Neural progenitor cell (in vitro differentiated cells): ENCODE data around the gene CTCF. TPM values are rescaled to one million over a fixed set of nuclear protein-coding genes. Genes with fewer than 3 reads are reported as not detected.

Experiments
- DNase-seq: peaks from one replicate; pipeline ENCODE4 v3.0.0-alpha.2; 2016; ENCODE audit warnings: low spot score
- H2AFZ ChIP-seq: fragments of 200-600 bp; sonication (generic); replicated peaks from 2 replicates; pipeline ENCODE4 v1.6.1; 2016; ENCODE audit warnings: antibody characterized with exemption
- H3F3A ChIP-seq: fragments of 200-600 bp; sonication (generic); 2 replicates; pipeline ENCODE4 v1.6.1; 2016; ENCODE audit warnings: antibody characterized with exemption, low read depth
- H3K27ac ChIP-seq: fragments of 200-600 bp; sonication (generic); 2 replicates; pipeline ENCODE4 v1.5.1; 2016; ENCODE audit warnings: mild to moderate bottlenecking
- H3K27me3 ChIP-seq: fragments of 200-600 bp; sonication (generic); 2 replicates; pipeline ENCODE4 v1.6.1; 2016; ENCODE audit warnings: mild to moderate bottlenecking, moderate library complexity
- H3K36me3 ChIP-seq: fragments of 200-600 bp; sonication (generic); 2 replicates; pipeline ENCODE4 v1.5.1; 2016
- H3K4me1 ChIP-seq: fragments of 200-600 bp; sonication (generic); 2 replicates; pipeline ENCODE4 v1.6.1; 2016; ENCODE audit warnings: mixed run types
- H3K4me2 ChIP-seq: fragments of 200-600 bp; sonication (generic); 2 replicates; pipeline ENCODE4 v1.6.1; 2016
- H3K4me3 ChIP-seq: fragments of 200-600 bp; sonication (generic); 2 replicates; pipeline ENCODE4 v1.5.1; 2016
- H3K79me2 ChIP-seq: fragments of 200-600 bp; sonication (generic); 2 replicates; pipeline ENCODE4 v1.6.1; 2016; ENCODE audit warnings: low read depth
- H3K9ac ChIP-seq: fragments of 200-600 bp; sonication (generic); 2 replicates; pipeline ENCODE4 v1.6.1; 2016
- H3K9me3 ChIP-seq: fragments of 200-600 bp; sonication (generic); 2 replicates; pipeline ENCODE4 v1.5.1; 2016; ENCODE audit warnings: low read depth
- H4K20me1 ChIP-seq: fragments of 200-600 bp; sonication (generic); 2 replicates; pipeline ENCODE4 v1.6.1; 2016; ENCODE audit warnings: low read depth
- H3K27ac Mint-ChIP-seq: 3 replicates; pipeline ENCODE4 v1.8.0; 2021; ENCODE audit warnings: mixed read lengths
- H3K27me3 Mint-ChIP-seq: 2 replicates; pipeline ENCODE4 v1.8.0; 2022; ENCODE audit warnings: low read depth, mild to moderate bottlenecking, inconsistent platforms, moderate library complexity, mixed read lengths; ENCODE audit not compliant: insufficient read depth
- H3K36me3 Mint-ChIP-seq: 3 replicates; pipeline ENCODE4 v1.8.0; 2021; ENCODE audit warnings: mixed read lengths
- H3K4me1 Mint-ChIP-seq: 3 replicates; pipeline ENCODE4 v1.8.0; 2021; ENCODE audit warnings: mixed read lengths
- H3K4me3 Mint-ChIP-seq: 3 replicates; pipeline ENCODE4 v1.8.0; 2021; ENCODE audit warnings: mild to moderate bottlenecking, moderate library complexity, mixed read lengths
- H3K9me3 Mint-ChIP-seq: 3 replicates; pipeline ENCODE4 v1.8.0; 2020; ENCODE audit warnings: mixed read lengths
- CTCF ChIP-seq: fragments of 200-600 bp; sonication (generic); IDR thresholded peaks from 2 replicates; pipeline ENCODE4 v1.5.1; 2017; ENCODE audit warnings: antibody characterized with exemption, mild to moderate bottlenecking
- EZH2 ChIP-seq: fragments of 200-600 bp; sonication (generic); IDR thresholded peaks from 2 replicates; pipeline ENCODE4 v1.6.1; 2017; ENCODE audit warnings: antibody characterized with exemption, mild to moderate bottlenecking, moderate library complexity
- EZH2phosphoT487 ChIP-seq: fragments of 200-600 bp; sonication (generic); IDR thresholded peaks from 2 replicates; pipeline ENCODE4 v1.6.1; 2017; ENCODE audit warnings: antibody characterized with exemption
- total RNA-seq: library from RNA; depleted of rRNA; stranded (reverse); fragments of >200 nt; gene quantifications from 2 replicates; pipeline ENCODE4 v1.2.3, GENCODE V29; 2015; ENCODE audit warnings: low replicate concordance

CTCF gene
- total RNA-seq, 1 donor from 2014 or later = 76.3 TPM

- peaks cover 90% of the 10 kb centered on the region for H3K27me3 ChIP-seq
- no peak overlapping the region for H2AFZ ChIP-seq
- H3K4me3 Mint-ChIP-seq = no peak overlapping the region
- H3K27ac Mint-ChIP-seq = peak overlapping the region; percentile 24
- H3K79me2 ChIP-seq = no peaks in the 10 kb centered on the region
- no peak overlapping the region for H3K4me2 ChIP-seq
- no peaks in the 10 kb centered on the region for H3K9me3 Mint-ChIP-seq
- H3K9me3 ChIP-seq = no peaks in the 10 kb centered on the region
- no peaks in the 10 kb centered on the region for H3K36me3 ChIP-seq
- H3K27me3 Mint-ChIP-seq = peaks cover 17% of the 10 kb centered on the region
- TF ChIP-seq EZH2 = no peak
- TF ChIP-seq EZH2phosphoT487 = no peak
- TF ChIP-seq CTCF = no peak
- no peak overlapping the region for H3K9ac ChIP-seq
- no peaks in the 10 kb centered on the region for H3K36me3 Mint-ChIP-seq
- peaks cover 16% of the 10 kb centered on the region for H3K4me1 Mint-ChIP-seq
- no peak overlapping the region for H3K4me3 ChIP-seq
- peaks cover 15% of the 10 kb centered on the region for H4K20me1 ChIP-seq
- peaks cover 15% of the 10 kb centered on the region for H3K4me1 ChIP-seq
- H3F3A ChIP-seq = peaks cover 37% of the 10 kb centered on the region
- no peak for DNase-seq
- H3K27ac ChIP-seq = no peak overlapping the region
These were observed 36.1 kb upstream of the CTCF start for GRCh38 chr16:67526149-67526791.

GRCh38 chr16:67528222-67528869, 34.0 kb upstream of the CTCF start, which contains the start of gene RIPOR1:
Gene RIPOR1, plus strand, starts transcription at chr16:67528829. Its CDS starts 9,618 bp downstream, at chr16:67538447.
- Mint-ChIP-seq H3K9me3 (no peaks in the 10 kb centered on the region), H3K27me3 (peaks cover 18% of the 10 kb centered on the region), H3K27ac (peak within 1 kb of the TSS; percentile 53), H3K4me3 (peak within 1 kb of the TSS; percentile 92), H3K36me3 (no peaks in the 10 kb centered on the region), H3K4me1 (peaks cover 10% of the 10 kb centered on the region)
- Histone ChIP-seq H3F3A (peaks cover 31% of the 10 kb centered on the region), H3K4me3 (peak within 1 kb of the TSS; percentile 92), H3K27ac (no peak within 1 kb of the TSS), H2AFZ (peak within 1 kb of the TSS; percentile 83), H4K20me1 (peaks cover 36% of the 10 kb centered on the region), H3K27me3 (peaks cover 98% of the 10 kb centered on the region), H3K4me1 (peaks cover 15% of the 10 kb centered on the region), H3K4me2 (peak within 1 kb of the TSS; percentile 96), H3K79me2 (no peaks in the 10 kb centered on the region), H3K9me3 (no peaks in the 10 kb centered on the region), H3K9ac (peak within 1 kb of the TSS; percentile 43), H3K36me3 (no peaks in the 10 kb centered on the region)
- TF ChIP-seq CTCF (no peak), EZH2 (no peak), EZH2phosphoT487 (no peak)
- peak; percentile 80 for DNase-seq

- peak overlapping the region; percentile 43 for H3K9ac ChIP-seq
- H3K36me3 Mint-ChIP-seq = no peaks in the 10 kb centered on the region
- H3K27me3 Mint-ChIP-seq = peaks cover 18% of the 10 kb centered on the region
- H3K9me3 ChIP-seq = no peaks in the 10 kb centered on the region
- no peaks in the 10 kb centered on the region for H3K36me3 ChIP-seq
- H3K4me3 ChIP-seq = peak overlapping the region; percentile 92
- no peak overlapping the region for H3K27ac ChIP-seq
- H3K79me2 ChIP-seq = no peaks in the 10 kb centered on the region
- H3K27me3 ChIP-seq = peaks cover 98% of the 10 kb centered on the region
- H4K20me1 ChIP-seq = peaks cover 40% of the 10 kb centered on the region
- peak; percentile 80 for DNase-seq
- H3K27ac Mint-ChIP-seq = no peak overlapping the region
- no peak for TF ChIP-seq EZH2
- TF ChIP-seq EZH2phosphoT487 = peak; percentile 64
- no peak for TF ChIP-seq CTCF
- peak overlapping the region; percentile 92 for H3K4me3 Mint-ChIP-seq
- H2AFZ ChIP-seq = peak overlapping the region; percentile 83
- H3K4me1 Mint-ChIP-seq = peaks cover 10% of the 10 kb centered on the region
- H3F3A ChIP-seq = peaks cover 31% of the 10 kb centered on the region
- H3K9me3 Mint-ChIP-seq = no peaks in the 10 kb centered on the region
- H3K4me1 ChIP-seq = peaks cover 15% of the 10 kb centered on the region
- H3K4me2 ChIP-seq = peak overlapping the region; percentile 96
These were observed 33.3 kb upstream of the CTCF start for GRCh38 chr16:67528870-67529581.
